ENCODE data around the gene MARCHF4. TPM values are rescaled to one million over a fixed set of nuclear protein-coding genes. Genes with fewer than 3 reads are reported as not detected.
A peak's percentile ranks its signal among the peaks of the same experiment; 100 is the strongest.

Gene MARCHF4
- total and polyA plus RNA-seq, 4 donors, result 0.04 to 0.34 (median 0.09) TPM

DNA sequence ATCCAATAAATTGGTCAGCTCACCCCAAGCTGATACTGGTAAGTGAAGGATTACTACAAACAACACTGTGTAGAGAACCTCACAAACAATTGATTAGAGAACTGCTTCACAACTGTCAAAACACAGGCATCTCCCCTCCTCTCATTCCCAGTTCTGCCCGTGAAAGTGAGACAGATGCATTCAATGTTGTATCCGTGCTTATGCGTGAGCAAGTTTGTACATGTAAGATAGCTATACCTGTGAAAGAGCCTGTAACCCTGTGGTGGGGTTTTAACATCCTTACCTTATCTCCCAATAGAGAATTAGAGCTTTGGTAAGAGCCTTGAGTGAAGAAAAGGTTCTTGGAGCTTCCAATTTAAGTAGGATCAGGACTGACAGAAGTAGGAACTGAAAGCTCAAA, 9.1 kb downstream of the MARCHF4 start:
- Histone ChIP-seq H3K27ac (ENCODE audit: low read depth in 1 of 2, low read length in 1 of 2) (no peak overlapping the region), H3K4me3 (no peak overlapping the region), H3K9me3 (ENCODE audit: control insufficient read depth in 4 of 4, insufficient read depth in 3 of 4, low read length in 3 of 4) (no peaks in the 10 kb centered on the region), H3K27me3 (ENCODE audit: control insufficient read depth in 3 of 3, insufficient read depth in 3 of 3, low read length in 2 of 3) (peaks cover 0 to 3% (median 0%) of the 10 kb centered on the region in 3 donors), H3K4me1 (ENCODE audit: control insufficient read depth in 5 of 5, insufficient read depth in 5 of 5, low read length in 5 of 5) (peaks cover 0 to 40% (median 13%) of the 10 kb centered on the region in 5 donors), H3K9ac (ENCODE audit: insufficient read depth in 1 of 2, low read length in 2 of 2) (no peak overlapping the region), H3K36me3 (ENCODE audit: control insufficient read depth in 4 of 4, insufficient read depth in 4 of 4, low read length in 4 of 4) (no peaks in the 10 kb centered on the region)
- DNase-seq (no peak), ATAC-seq (ENCODE audit: insufficient read depth, low FRiP score) (no peak)
- 79 to 81% methylated on average over 3 of the region's 3 CpGs for WGBS, 2 donors
- TF ChIP-seq, protein P1, sequence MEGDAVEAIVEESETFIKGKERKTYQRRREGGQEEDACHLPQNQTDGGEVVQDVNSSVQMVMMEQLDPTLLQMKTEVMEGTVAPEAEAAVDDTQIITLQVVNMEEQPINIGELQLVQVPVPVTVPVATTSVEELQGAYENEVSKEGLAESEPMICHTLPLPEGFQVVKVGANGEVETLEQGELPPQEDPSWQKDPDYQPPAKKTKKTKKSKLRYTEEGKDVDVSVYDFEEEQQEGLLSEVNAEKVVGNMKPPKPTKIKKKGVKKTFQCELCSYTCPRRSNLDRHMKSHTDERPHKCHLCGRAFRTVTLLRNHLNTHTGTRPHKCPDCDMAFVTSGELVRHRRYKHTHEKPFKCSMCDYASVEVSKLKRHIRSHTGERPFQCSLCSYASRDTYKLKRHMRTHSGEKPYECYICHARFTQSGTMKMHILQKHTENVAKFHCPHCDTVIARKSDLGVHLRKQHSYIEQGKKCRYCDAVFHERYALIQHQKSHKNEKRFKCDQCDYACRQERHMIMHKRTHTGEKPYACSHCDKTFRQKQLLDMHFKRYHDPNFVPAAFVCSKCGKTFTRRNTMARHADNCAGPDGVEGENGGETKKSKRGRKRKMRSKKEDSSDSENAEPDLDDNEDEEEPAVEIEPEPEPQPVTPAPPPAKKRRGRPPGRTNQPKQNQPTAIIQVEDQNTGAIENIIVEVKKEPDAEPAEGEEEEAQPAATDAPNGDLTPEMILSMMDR (IDR thresholded peaks at IDR 0.05; ENCODE audit: control extremely low read depth, extremely low read depth), result no peak

DNA sequence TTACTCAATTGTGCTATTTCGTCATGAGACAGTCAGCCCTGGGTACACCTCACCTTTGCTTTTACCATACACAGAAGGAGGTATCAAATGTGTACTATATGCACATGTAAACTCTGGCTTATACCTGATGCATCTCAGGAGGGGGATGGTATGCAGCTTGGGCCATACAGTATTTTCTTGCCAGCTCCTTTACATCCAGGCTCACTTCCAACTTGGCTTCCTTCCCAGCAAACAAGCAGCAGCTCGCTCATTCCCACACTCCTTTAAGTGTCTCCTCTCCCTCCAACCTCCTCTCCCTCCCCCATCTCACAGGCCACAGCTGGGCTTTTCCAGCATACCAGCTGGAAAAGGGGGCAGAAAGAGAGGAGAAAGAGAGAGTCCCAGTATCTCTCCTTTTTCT, 9.6 kb downstream of the MARCHF4 start:
- DNase-seq, result peak; percentile 92 to 98 (median 97)
- no peak overlapping the region for H3K9ac ChIP-seq (ENCODE audit: insufficient read depth in 1 of 2, low read length in 2 of 2)
- no peak for ATAC-seq (ENCODE audit: insufficient read depth, low FRiP score)

GRCh38 chr2:216355711-216356110, 16.6 kb downstream of the MARCHF4 start:
- Histone ChIP-seq H3K9ac (ENCODE audit: insufficient read depth in 1 of 2, low read length in 2 of 2) (no peak overlapping the region), H3K27ac (ENCODE audit: low read depth in 1 of 2, low read length in 1 of 2) (no peak overlapping the region), H3K9me3 (ENCODE audit: control insufficient read depth in 4 of 4, insufficient read depth in 3 of 4, low read length in 3 of 4) (no peaks in the 10 kb centered on the region), H3K27me3 (ENCODE audit: control insufficient read depth in 3 of 3, insufficient read depth in 3 of 3, low read length in 2 of 3) (no peaks in the 10 kb centered on the region), H3K4me3 (no peak overlapping the region), H3K36me3 (ENCODE audit: control insufficient read depth in 4 of 4, insufficient read depth in 4 of 4, low read length in 4 of 4) (no peaks in the 10 kb centered on the region), H3K4me1 (ENCODE audit: control insufficient read depth in 5 of 5, insufficient read depth in 5 of 5, low read length in 5 of 5) (peaks cover 0 to 10% (median 0%) of the 10 kb centered on the region in 5 donors)
- ATAC-seq (ENCODE audit: insufficient read depth, low FRiP score) (no peak), DNase-seq (no peak)
- TF ChIP-seq, protein P1 (IDR thresholded peaks at IDR 0.05; ENCODE audit: control extremely low read depth, extremely low read depth), result no peak
- WGBS, 2 donors, result 86 to 95% methylated on average over 2 of the region's 2 CpGs

More for the DNA sequence above, 9.6 kb downstream of the MARCHF4 start:
- Histone ChIP-seq H3K4me3 (no peak overlapping the region), H3K36me3 (ENCODE audit: control insufficient read depth in 4 of 4, insufficient read depth in 4 of 4, low read length in 4 of 4) (no peaks in the 10 kb centered on the region), H3K27me3 (ENCODE audit: control insufficient read depth in 3 of 3, insufficient read depth in 3 of 3, low read length in 2 of 3) (no peaks in the 10 kb centered on the region), H3K27ac (ENCODE audit: low read depth in 1 of 2, low read length in 1 of 2) (no peak overlapping the region), H3K9me3 (ENCODE audit: control insufficient read depth in 4 of 4, insufficient read depth in 3 of 4, low read length in 3 of 4) (no peaks in the 10 kb centered on the region), H3K4me1 (ENCODE audit: control insufficient read depth in 5 of 5, insufficient read depth in 5 of 5, low read length in 5 of 5) (peaks cover 0 to 40% (median 13%) of the 10 kb centered on the region in 5 donors)
- TF ChIP-seq, protein P1 (IDR thresholded peaks at IDR 0.05; ENCODE audit: control extremely low read depth, extremely low read depth), result no peak
- WGBS, 2 donors, result 46 to 53% methylated on average over 2 of the region's 2 CpGs

- DNase-seq (no peak), ATAC-seq (ENCODE audit: insufficient read depth, low FRiP score) (no peak)
- Histone ChIP-seq H3K36me3 (ENCODE audit: control insufficient read depth in 4 of 4, insufficient read depth in 4 of 4, low read length in 4 of 4) (no peaks in the 10 kb centered on the region), H3K9me3 (ENCODE audit: control insufficient read depth in 4 of 4, insufficient read depth in 3 of 4, low read length in 3 of 4) (no peaks in the 10 kb centered on the region), H3K27me3 (ENCODE audit: control insufficient read depth in 3 of 3, insufficient read depth in 3 of 3, low read length in 2 of 3) (no peaks in the 10 kb centered on the region), H3K9ac (ENCODE audit: insufficient read depth in 1 of 2, low read length in 2 of 2) (no peak overlapping the region), H3K4me1 (ENCODE audit: control insufficient read depth in 5 of 5, insufficient read depth in 5 of 5, low read length in 5 of 5) (peaks cover 0 to 19% (median 0%) of the 10 kb centered on the region in 5 donors), H3K27ac (ENCODE audit: low read depth in 1 of 2, low read length in 1 of 2) (no peak overlapping the region), H3K4me3 (no peak overlapping the region)
- WGBS, 2 donors, result 63 to 64% methylated on average over 4 of the region's 4 CpGs
- TF ChIP-seq, protein P1 (IDR thresholded peaks at IDR 0.05; ENCODE audit: control extremely low read depth, extremely low read depth), result no peak
Measured at GRCh38 chr2:216354306-216354705, 18.0 kb downstream of the MARCHF4 start.
